Activated T-cell treated with anti-CD3 and anti-CD28 coated beads, Interleukin-2, amount 50 U/mL, for 72 hours (primary cell): Measurements from ENCODE around the gene SUSD5. TPM values are rescaled to one million over a fixed set of nuclear protein-coding genes. Genes with fewer than 3 reads are reported as not detected.

Source experiments
- ATAC-seq, 2 donors: fragments of 150-1000 bp; cut with Tn5 transposase; replicated peaks in 1 of 2; 2 replicates each; pipeline ENCODE4 v1.10.0; 2021; ENCODE audit warnings: moderate library complexity in 2 of 2, mild to moderate bottlenecking in 1 of 2
- DNase-seq, 2 donors: peaks; one replicate each; pipeline ENCODE4 v3.0.0; 2021 to 2022; ENCODE audit warnings: mixed read lengths in 1 of 2
- H3K27ac Mint-ChIP-seq: one replicate; pipeline ENCODE4 v1.8.0; 2022; ENCODE audit warnings: mild to moderate bottlenecking, moderate library complexity, mixed read lengths
- H3K27me3 Mint-ChIP-seq: one replicate; pipeline ENCODE4 v1.8.0; 2022; ENCODE audit warnings: low read depth, mixed read lengths
- H3K36me3 Mint-ChIP-seq, 2 donors: one replicate each; pipeline ENCODE4 v1.8.0; 2022; ENCODE audit warnings: mixed read lengths in 2 of 2, mild to moderate bottlenecking in 1 of 2; ENCODE audit not compliant: insufficient read depth in 2 of 2
- H3K4me1 Mint-ChIP-seq: one replicate; pipeline ENCODE4 v1.8.0; 2022; ENCODE audit warnings: low read depth, mixed read lengths
- H3K4me3 Mint-ChIP-seq, 2 donors: one replicate each; pipeline ENCODE4 v1.8.0; 2022; ENCODE audit warnings: mild to moderate bottlenecking in 2 of 2, mixed read lengths in 2 of 2, moderate library complexity in 2 of 2
- H3K9me3 Mint-ChIP-seq, 2 donors: one replicate each; pipeline ENCODE4 v1.8.0; 2022; ENCODE audit warnings: mixed read lengths in 2 of 2
- total RNA-seq, 2 donors: library from RNA; stranded (reverse); gene quantifications; one replicate each; pipeline ENCODE4 v1.2.3, GENCODE V29; 2022

SUSD5 gene
- total RNA-seq = not detected

- DNase-seq (peak in 1 of 2 donors; percentile 1), ATAC-seq (no peak)
- Mint-ChIP-seq H3K36me3 (no peaks in the 10 kb centered on the region), H3K27me3 (peaks cover 52% of the 10 kb centered on the region), H3K4me3 (peak within 1 kb of the TSS; percentile 49 to 61), H3K9me3 (no peaks in the 10 kb centered on the region), H3K4me1 (no peaks in the 10 kb centered on the region), H3K27ac (no peak within 1 kb of the TSS)
Observed at GRCh38 chr3:33218446-33219174, at the start of gene SUSD5. TSS of gene SUSD5 (minus strand) at chr3:33218810. CDS start at chr3:33218797, 13 bp downstream.

DNA sequence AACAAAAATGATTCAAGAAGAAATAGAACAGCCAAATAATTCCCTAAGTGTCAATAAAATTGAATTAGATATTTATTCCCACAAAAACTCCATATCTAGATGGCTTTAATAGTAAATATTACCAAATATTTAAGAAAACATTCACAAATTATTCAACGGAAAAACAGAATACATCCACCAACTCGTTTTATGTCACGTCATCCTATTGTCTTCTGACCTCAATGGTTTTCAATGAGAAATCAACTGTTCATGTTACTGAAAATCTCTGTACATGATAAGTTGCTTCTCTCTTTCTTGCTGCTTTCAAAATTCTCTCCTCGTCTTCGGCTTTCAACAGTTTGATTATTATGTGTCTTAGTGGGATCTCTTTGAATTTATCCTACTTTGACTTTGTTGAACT is 41.5 kb upstream of the SUSD5 start:
- ATAC-seq (no peak), DNase-seq (no peak)
- Mint-ChIP-seq H3K4me1 (no peaks in the 10 kb centered on the region), H3K9me3 (peaks cover 2% of the 10 kb centered on the region in 2 donors), H3K36me3 (no peaks in the 10 kb centered on the region), H3K27me3 (peaks cover 13% of the 10 kb centered on the region), H3K4me3 (no peak overlapping the region), H3K27ac (no peak overlapping the region)

DNA sequence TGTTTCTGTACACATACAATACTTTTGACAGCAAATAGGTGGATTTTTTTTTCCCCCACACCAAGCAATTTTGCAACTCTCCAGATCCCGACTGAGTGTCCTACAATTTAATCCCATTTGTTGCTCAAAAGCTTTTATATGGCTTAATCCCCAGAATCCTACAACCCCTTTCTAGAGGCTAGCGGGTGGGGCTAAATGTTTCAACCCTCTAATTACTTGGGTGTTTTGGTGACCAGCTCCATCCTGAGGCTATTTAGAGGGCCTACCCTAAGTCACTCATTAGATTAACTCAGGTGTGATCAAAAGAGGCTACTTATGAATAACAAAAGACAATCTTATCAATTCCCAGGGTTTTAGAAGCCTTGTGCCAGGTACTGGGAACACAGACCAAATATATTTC is 37.6 kb upstream of the SUSD5 start:
- Mint-ChIP-seq H3K9me3 (peaks cover 0 to 2% of the 10 kb centered on the region in 2 donors), H3K27ac (no peak overlapping the region), H3K4me1 (no peaks in the 10 kb centered on the region), H3K4me3 (no peak overlapping the region), H3K36me3 (no peaks in the 10 kb centered on the region), H3K27me3 (peaks cover 6% of the 10 kb centered on the region)
- ATAC-seq (no peak), DNase-seq (no peak)

DNA sequence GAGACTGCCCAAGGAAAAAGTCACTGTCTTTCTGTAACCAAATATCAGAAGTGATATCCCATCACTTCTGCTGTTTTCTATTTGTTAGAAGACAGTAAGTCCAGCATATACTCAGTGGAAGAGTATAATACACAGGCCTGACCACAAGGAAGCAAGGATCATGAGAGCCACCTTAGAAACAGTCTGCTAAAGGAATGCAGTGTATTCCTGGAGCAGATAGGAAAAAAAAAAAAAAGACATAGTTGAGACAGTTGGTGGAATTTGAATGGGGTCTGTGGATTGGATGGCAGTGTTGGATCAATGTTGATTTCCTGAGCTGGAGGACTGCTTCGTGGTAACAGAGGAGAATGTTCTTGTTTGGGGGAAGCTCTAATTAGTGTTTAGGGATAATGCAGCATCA is 32.1 kb upstream of the SUSD5 start:
- Mint-ChIP-seq H3K4me1 (no peaks in the 10 kb centered on the region), H3K36me3 (no peaks in the 10 kb centered on the region), H3K27me3 (peaks cover 17% of the 10 kb centered on the region), H3K4me3 (no peak overlapping the region), H3K27ac (no peak overlapping the region), H3K9me3 (no peaks in the 10 kb centered on the region)
- ATAC-seq (no peak), DNase-seq (no peak)

DNA sequence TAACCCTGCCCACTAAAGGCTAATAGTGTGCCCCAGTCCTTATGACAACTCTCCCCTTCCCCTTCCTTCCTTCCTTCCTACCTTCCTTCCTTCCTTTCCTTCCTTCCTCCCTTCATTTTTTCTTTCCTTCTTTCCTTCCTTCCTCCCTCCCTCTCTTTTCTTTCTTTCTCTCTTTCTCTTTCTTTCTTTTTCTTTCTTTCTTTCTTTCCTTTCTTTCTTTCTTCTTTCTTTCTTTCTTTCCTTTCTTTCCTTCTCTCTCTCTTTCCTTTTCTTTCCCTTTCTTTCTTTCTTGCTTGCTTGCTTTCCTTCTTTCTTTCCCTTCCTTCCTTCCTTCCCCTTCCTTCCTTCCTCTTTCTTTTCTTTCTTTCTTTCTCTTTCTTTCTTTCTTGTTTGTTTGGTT is 28.2 kb upstream of the SUSD5 start:
- H3K9me3 Mint-ChIP-seq = no peaks in the 10 kb centered on the region

GRCh38 chr3:33240261-33240660 is 21.7 kb upstream of the SUSD5 start:
- no peaks in the 10 kb centered on the region for H3K36me3 Mint-ChIP-seq
- no peak overlapping the region for H3K4me3 Mint-ChIP-seq
- ATAC-seq = no peak
- H3K4me1 Mint-ChIP-seq = no peaks in the 10 kb centered on the region
- H3K27me3 Mint-ChIP-seq = peaks cover 36% of the 10 kb centered on the region
- H3K27ac Mint-ChIP-seq = no peak overlapping the region
- DNase-seq = no peak
- H3K9me3 Mint-ChIP-seq = no peaks in the 10 kb centered on the region

More for the DNA sequence above, 28.2 kb upstream of the SUSD5 start:
- Mint-ChIP-seq H3K27me3 (peaks cover 25% of the 10 kb centered on the region), H3K27ac (no peak overlapping the region), H3K4me3 (no peak overlapping the region), H3K4me1 (no peaks in the 10 kb centered on the region), H3K36me3 (no peaks in the 10 kb centered on the region)
- no peak for ATAC-seq
- no peak for DNase-seq

DNA sequence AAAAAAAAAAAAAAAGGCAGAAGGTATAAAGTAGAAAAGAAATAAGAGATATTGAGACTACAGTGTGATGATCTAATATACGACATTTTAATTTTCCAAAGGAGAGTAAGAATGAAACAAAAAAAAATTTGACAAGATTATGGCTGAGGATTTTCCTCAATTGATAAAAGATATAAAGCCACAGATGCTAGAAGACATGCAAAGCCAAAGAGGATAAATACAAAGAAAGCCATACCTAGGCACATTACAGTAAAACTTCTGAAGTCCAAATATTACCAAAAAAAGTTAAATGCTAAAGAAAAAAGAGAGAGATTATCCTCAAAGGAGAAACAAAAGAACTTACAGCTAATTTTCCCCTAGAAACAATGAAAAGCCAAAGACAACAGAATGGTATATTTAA is 20.3 kb upstream of the SUSD5 start:
- no peaks in the 10 kb centered on the region for H3K36me3 Mint-ChIP-seq
- ATAC-seq = no peak
- no peak overlapping the region for H3K4me3 Mint-ChIP-seq
- H3K27ac Mint-ChIP-seq = no peak overlapping the region
- no peaks in the 10 kb centered on the region for H3K9me3 Mint-ChIP-seq
- H3K4me1 Mint-ChIP-seq = no peaks in the 10 kb centered on the region
- peaks cover 34% of the 10 kb centered on the region for H3K27me3 Mint-ChIP-seq
- DNase-seq = no peak

DNA sequence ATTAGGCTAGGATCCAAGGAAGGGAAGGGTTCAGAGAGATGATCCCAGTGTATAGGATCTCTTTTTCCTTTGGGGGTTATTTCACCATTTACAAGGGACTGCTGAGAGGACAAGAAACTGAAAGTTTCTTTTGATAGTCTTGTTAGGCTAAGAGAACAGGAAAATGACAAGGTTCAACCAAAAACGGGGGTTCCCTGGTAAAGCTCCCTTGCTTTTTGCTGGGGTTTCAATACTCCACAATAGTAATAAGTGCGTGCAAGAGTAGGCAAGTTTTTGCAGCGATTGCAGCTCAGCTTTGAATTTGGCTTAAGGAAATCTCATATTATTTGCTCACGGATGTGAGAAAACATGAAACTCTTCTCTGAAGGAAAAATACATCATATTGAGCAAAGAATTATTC is 18.8 kb upstream of the SUSD5 start:
- Mint-ChIP-seq H3K4me1 (no peaks in the 10 kb centered on the region), H3K27me3 (peaks cover 26% of the 10 kb centered on the region), H3K9me3 (no peaks in the 10 kb centered on the region), H3K4me3 (no peak overlapping the region), H3K27ac (no peak overlapping the region), H3K36me3 (no peaks in the 10 kb centered on the region)
- ATAC-seq = no peak
- DNase-seq = no peak

- Mint-ChIP-seq H3K4me3 (no peak overlapping the region), H3K4me1 (no peaks in the 10 kb centered on the region), H3K9me3 (no peaks in the 10 kb centered on the region), H3K27me3 (peaks cover 26% of the 10 kb centered on the region), H3K36me3 (no peaks in the 10 kb centered on the region), H3K27ac (no peak overlapping the region)
- no peak for DNase-seq
- ATAC-seq = no peak
Observed at GRCh38 chr3:33236005-33236404, 17.4 kb upstream of the SUSD5 start.

DNA sequence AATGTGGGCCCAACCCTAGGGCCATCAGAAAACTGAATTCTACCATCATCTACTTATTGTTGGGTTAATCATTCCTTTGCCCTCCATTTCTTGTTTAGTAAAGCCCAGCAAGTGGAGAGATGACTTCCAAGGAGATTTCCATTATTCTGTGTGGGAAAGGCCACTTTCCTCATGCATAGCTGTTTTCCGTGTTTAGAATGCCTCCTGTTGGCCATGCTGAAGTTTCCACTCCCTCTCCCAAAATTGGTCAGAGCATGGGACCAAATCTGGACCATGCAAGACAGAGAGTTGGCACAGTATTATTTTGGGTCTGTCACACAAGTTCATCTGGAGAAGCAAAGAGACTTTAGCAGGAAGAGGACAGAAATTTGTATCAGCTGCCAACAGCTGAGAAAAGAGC is 15.3 kb upstream of the SUSD5 start:
- Mint-ChIP-seq H3K9me3 (no peaks in the 10 kb centered on the region), H3K27ac (no peak overlapping the region), H3K4me1 (no peaks in the 10 kb centered on the region), H3K4me3 (no peak overlapping the region), H3K36me3 (no peaks in the 10 kb centered on the region), H3K27me3 (peaks cover 19% of the 10 kb centered on the region)
- ATAC-seq = no peak
- DNase-seq = no peak

DNA sequence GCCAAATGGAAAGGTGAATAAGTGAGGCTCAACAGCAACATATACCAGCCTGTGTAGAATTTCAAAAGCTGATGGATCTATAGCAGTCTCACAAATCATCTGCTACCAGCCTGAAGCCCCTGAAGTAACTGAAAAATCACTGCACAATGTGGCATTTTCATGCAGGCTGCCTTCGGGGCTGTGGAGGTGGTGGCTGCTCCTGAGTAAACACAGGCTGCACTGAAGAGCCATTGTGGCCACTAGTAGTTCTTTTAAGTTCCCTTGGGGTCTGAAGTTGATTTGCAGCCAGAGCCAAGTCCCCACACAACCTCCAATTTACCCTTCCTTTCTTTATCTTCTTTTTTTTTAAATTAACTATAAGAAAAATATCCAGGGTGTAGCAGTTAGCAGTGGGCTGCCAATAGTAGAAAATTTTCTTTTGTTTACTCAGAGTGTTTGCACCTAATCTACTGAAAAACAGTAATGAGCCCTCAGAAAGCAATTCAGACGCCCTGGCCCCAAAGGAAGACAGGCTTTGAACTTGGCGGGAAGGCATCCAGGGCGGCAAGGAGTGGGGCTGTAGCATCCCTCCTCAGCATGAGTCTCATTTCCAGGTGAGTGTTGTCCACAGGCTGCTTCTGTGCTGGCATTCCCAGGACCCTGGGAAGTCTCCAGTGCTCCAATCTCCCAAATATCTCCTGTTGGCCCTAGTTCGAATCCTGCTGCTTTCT is 13.3 kb upstream of the SUSD5 start:
- Mint-ChIP-seq H3K4me3 (no peak overlapping the region), H3K9me3 (no peaks in the 10 kb centered on the region), H3K27me3 (peaks cover 17% of the 10 kb centered on the region), H3K4me1 (no peaks in the 10 kb centered on the region), H3K36me3 (no peaks in the 10 kb centered on the region), H3K27ac (no peak overlapping the region)
- ATAC-seq (no peak), DNase-seq (no peak)

DNA sequence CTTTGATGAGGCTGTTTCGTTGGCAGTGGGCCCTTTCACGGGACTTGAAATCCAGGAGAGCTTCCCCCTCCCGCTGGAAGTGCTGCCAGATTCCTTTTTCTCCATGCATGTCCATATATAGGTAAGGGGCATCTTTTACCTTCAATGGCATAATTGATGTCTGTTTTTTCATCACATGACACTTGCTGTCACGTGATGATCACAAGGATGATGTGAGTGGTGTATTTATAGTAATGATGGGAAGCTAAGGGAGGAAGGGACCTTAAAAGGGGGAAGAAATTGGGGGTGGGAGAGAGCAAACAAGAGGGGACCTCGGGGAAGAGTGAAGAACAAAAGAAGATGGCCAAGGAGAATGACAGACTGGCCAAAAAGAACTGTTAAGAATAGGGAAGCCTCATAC is 11.3 kb upstream of the SUSD5 start:
- Mint-ChIP-seq H3K9me3 (no peaks in the 10 kb centered on the region), H3K27me3 (peaks cover 17% of the 10 kb centered on the region), H3K4me3 (no peak overlapping the region), H3K27ac (no peak overlapping the region), H3K36me3 (no peaks in the 10 kb centered on the region), H3K4me1 (no peaks in the 10 kb centered on the region)
- DNase-seq (no peak), ATAC-seq (no peak)

DNA sequence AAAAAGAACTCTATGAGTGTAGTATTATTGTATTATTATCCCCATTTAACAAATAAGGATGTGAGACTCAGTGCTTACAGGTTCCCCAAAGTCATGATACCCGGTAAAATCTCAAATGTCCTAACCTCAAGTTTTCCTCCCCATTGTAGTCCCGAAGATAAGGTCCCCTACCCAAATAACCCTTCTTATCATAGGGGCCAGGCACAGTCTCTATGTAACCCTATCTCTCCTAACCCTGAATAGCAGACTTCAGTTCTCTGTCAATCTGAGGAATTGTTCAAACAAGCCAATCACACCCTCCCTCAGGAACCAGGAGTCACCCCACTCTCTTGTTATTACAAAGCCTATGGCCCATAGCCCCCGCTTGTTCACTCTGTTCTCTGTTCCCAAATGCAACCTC is 10.5 kb upstream of the SUSD5 start:
- Mint-ChIP-seq H3K27me3 (peaks cover 22% of the 10 kb centered on the region), H3K4me3 (no peak overlapping the region), H3K27ac (no peak overlapping the region), H3K9me3 (no peaks in the 10 kb centered on the region), H3K36me3 (no peaks in the 10 kb centered on the region), H3K4me1 (no peaks in the 10 kb centered on the region)
- DNase-seq (no peak), ATAC-seq (no peak)

DNA sequence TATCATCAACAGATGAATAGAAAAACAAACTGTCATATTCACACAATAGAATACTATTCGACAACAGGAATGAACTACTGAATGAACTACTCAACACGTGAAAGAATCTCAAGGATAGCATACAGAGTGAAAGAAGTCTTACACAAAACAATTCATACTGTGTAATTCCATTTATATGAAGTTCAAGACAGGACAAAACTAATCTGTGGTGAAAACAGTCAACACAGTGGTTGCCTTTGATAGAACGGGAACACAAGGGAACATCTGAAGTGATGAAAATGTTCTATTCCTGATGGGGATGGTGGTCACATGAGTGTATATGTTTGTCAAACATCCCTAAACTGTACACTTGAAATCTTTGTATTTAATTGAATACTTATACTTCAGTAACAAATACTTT is 2.6 kb upstream of the SUSD5 start:
- no peak overlapping the region for H3K4me3 Mint-ChIP-seq
- no peaks in the 10 kb centered on the region for H3K9me3 Mint-ChIP-seq
- no peaks in the 10 kb centered on the region for H3K4me1 Mint-ChIP-seq
- H3K36me3 Mint-ChIP-seq = no peaks in the 10 kb centered on the region
- no peak for DNase-seq
- ATAC-seq = no peak
- H3K27ac Mint-ChIP-seq = no peak overlapping the region
- peaks cover 44% of the 10 kb centered on the region for H3K27me3 Mint-ChIP-seq
